Mucosa of stomach (tissue), 1 donor: ENCODE measurements around the gene PIP5KL1.
A peak's percentile ranks its signal among the peaks of the same experiment; 100 is the strongest.
"Not testable (repeated sequence)": the region's sequence is repeated elsewhere in the genome, so short reads cannot be mapped to it uniquely, and the experiment has no call there.

Source experiments
- H3K27me3 ChIP-seq: one replicate; pipeline ENCODE4 v1.7.0; 2013; ENCODE audit warnings: mild to moderate bottlenecking, low read length; ENCODE audit not compliant: control insufficient read depth, insufficient read depth
- H3K36me3 ChIP-seq: one replicate; pipeline ENCODE4 v1.7.0; 2013; ENCODE audit warnings: low read length; ENCODE audit not compliant: control insufficient read depth, insufficient read depth
- H3K4me1 ChIP-seq: one replicate; pipeline ENCODE4 v1.7.0; 2013; ENCODE audit warnings: mild to moderate bottlenecking, low read length; ENCODE audit not compliant: control insufficient read depth, insufficient read depth
- H3K4me3 ChIP-seq: one replicate; pipeline ENCODE4 v1.7.0; 2013; ENCODE audit warnings: low read length
- H3K9ac ChIP-seq: one replicate; pipeline ENCODE4 v1.7.0; 2013; ENCODE audit warnings: mild to moderate bottlenecking, low read length, moderate library complexity
- H3K9me3 ChIP-seq: one replicate; pipeline ENCODE4 v1.7.0; 2013; ENCODE audit warnings: mild to moderate bottlenecking, low read length, moderate library complexity; ENCODE audit not compliant: control insufficient read depth
- donor health status: Pancreatic carcinoma.

The PIP5KL1 gene

GRCh38 chr9:127884427-127884911, 46.1 kb downstream of the PIP5KL1 start:
- Histone ChIP-seq H3K9ac (no peak overlapping the region), H3K36me3 (no peaks in the 10 kb centered on the region), H3K4me3 (no peak overlapping the region), H3K4me1 (peaks cover 18% of the 10 kb centered on the region), H3K9me3 (no peaks in the 10 kb centered on the region), H3K27me3 (no peaks in the 10 kb centered on the region)

- Histone ChIP-seq H3K36me3 (no peaks in the 10 kb centered on the region), H3K9ac (no peak overlapping the region), H3K9me3 (no peaks in the 10 kb centered on the region), H3K4me1 (peaks cover 18% of the 10 kb centered on the region), H3K27me3 (no peaks in the 10 kb centered on the region), H3K4me3 (no peak overlapping the region)
These were observed 46.6 kb downstream of the PIP5KL1 start for GRCh38 chr9:127883959-127884358.

- not testable (repeated sequence) for H3K9ac ChIP-seq, H3K4me3 ChIP-seq, H3K27me3 ChIP-seq, H3K36me3 ChIP-seq, H3K9me3 ChIP-seq
- H3K4me1 ChIP-seq, result peaks cover 31% of the 10 kb centered on the region
These were observed 48.9 kb downstream of the PIP5KL1 start for GRCh38 chr9:127881715-127882114.

GRCh38 chr9:127880143-127880542, 50.4 kb downstream of the PIP5KL1 start:
- Histone ChIP-seq H3K4me3 (no peak overlapping the region), H3K4me1 (peaks cover 40% of the 10 kb centered on the region), H3K9ac (no peak overlapping the region), H3K36me3 (no peaks in the 10 kb centered on the region), H3K27me3 (no peaks in the 10 kb centered on the region), H3K9me3 (no peaks in the 10 kb centered on the region)

GRCh38 chr9:127878652-127879390, 51.8 kb downstream of the PIP5KL1 start:
- H3K9me3 ChIP-seq, result no peaks in the 10 kb centered on the region
- H3K4me1 ChIP-seq, result peaks cover 40% of the 10 kb centered on the region
- H3K36me3 ChIP-seq, result no peaks in the 10 kb centered on the region
- H3K4me3 ChIP-seq, result no peak overlapping the region
- no peaks in the 10 kb centered on the region for H3K27me3 ChIP-seq
- H3K9ac ChIP-seq, result no peak overlapping the region

GRCh38 chr9:127878001-127878651, 52.5 kb downstream of the PIP5KL1 start:
- peak overlapping the region; percentile 38 for H3K4me3 ChIP-seq
- no peaks in the 10 kb centered on the region for H3K27me3 ChIP-seq
- H3K36me3 ChIP-seq, result no peaks in the 10 kb centered on the region
- H3K4me1 ChIP-seq, result peaks cover 44% of the 10 kb centered on the region
- H3K9ac ChIP-seq, result peak overlapping the region; percentile 65
- no peaks in the 10 kb centered on the region for H3K9me3 ChIP-seq

GRCh38 chr9:127877566-127877998, 53.0 kb downstream of the PIP5KL1 start, which contains the start of gene AK1:
AK1 (minus strand) TSS chr9:127877675; CDS start chr9:127874617, 3,058 bp downstream.
- peak within 1 kb of the TSS; percentile 44 for H3K4me3 ChIP-seq
- H3K9ac ChIP-seq, result peak within 1 kb of the TSS; percentile 74
- H3K36me3 ChIP-seq, result no peaks in the 10 kb centered on the region
- H3K4me1 ChIP-seq, result peaks cover 44% of the 10 kb centered on the region
- no peaks in the 10 kb centered on the region for H3K9me3 ChIP-seq
- no peaks in the 10 kb centered on the region for H3K27me3 ChIP-seq

GRCh38 chr9:127876764-127877562, 53.6 kb downstream of the PIP5KL1 start:
- Histone ChIP-seq H3K9me3 (no peaks in the 10 kb centered on the region), H3K4me3 (peak overlapping the region; percentile 44), H3K27me3 (no peaks in the 10 kb centered on the region), H3K9ac (peak overlapping the region; percentile 74), H3K36me3 (no peaks in the 10 kb centered on the region), H3K4me1 (peaks cover 44% of the 10 kb centered on the region)

GRCh38 chr9:127876026-127876763, 54.4 kb downstream of the PIP5KL1 start:
- H3K4me1 ChIP-seq, result peaks cover 44% of the 10 kb centered on the region
- no peak overlapping the region for H3K4me3 ChIP-seq

GRCh38 chr9:127875306-127875966, 55.1 kb downstream of the PIP5KL1 start:
- Histone ChIP-seq H3K4me3 (no peak overlapping the region), H3K4me1 (peaks cover 44% of the 10 kb centered on the region), H3K9ac (peak overlapping the region; percentile 25)

More at GRCh38 chr9:127876026-127876763, 54.4 kb downstream of the PIP5KL1 start:
- Histone ChIP-seq H3K27me3 (no peaks in the 10 kb centered on the region), H3K36me3 (no peaks in the 10 kb centered on the region), H3K9me3 (no peaks in the 10 kb centered on the region), H3K9ac (peak overlapping the region; percentile 74)

More at GRCh38 chr9:127875306-127875966, 55.1 kb downstream of the PIP5KL1 start:
- Histone ChIP-seq H3K36me3 (no peaks in the 10 kb centered on the region), H3K9me3 (no peaks in the 10 kb centered on the region), H3K27me3 (no peaks in the 10 kb centered on the region)
